Keratinocyte (primary cell): Measurements from ENCODE around the gene CACNA2D1. TPM values are rescaled to one million over a fixed set of nuclear protein-coding genes. Genes with fewer than 3 reads are reported as not detected.

Experiments
- DNase-seq: peaks from one replicate; pipeline ENCODE4 v3.0.0-alpha.2; 2011; ENCODE audit warnings: low read depth, missing footprints, low spot score
- FAIRE-seq: peaks from 2 replicates; lab custom pipeline; 2011; peaks lifted over from hg19 to GRCh38; lab: Jason Lieb, UNC
- H2AFZ ChIP-seq: 2 replicates; pipeline ENCODE4 v1.6.0; 2012; ENCODE audit warnings: low read length, control low read depth, inconsistent platforms; ENCODE audit not compliant: control insufficient read depth
- H3K27ac ChIP-seq: 2 replicates; pipeline ENCODE4 v1.5.1; 2011; ENCODE audit warnings: low read length; ENCODE audit not compliant: control insufficient read depth, insufficient read depth
- H3K27me3 ChIP-seq: 3 replicates; pipeline ENCODE4 v1.6.0; 2011; ENCODE audit warnings: low read length; ENCODE audit not compliant: control insufficient read depth, insufficient read depth; ENCODE audit errors: extremely low read depth
- H3K36me3 ChIP-seq, 2 experiments: 2 replicates in 1 of 2; 3 replicates in 1 of 2; pipeline ENCODE4 v1.5.1; 2011; ENCODE audit warnings: low read length in 2 of 2, mild to moderate bottlenecking in 1 of 2; ENCODE audit not compliant: control insufficient read depth in 2 of 2, insufficient read depth in 2 of 2; ENCODE audit errors: extremely low read depth in 1 of 2
- H3K4me1 ChIP-seq: 3 replicates; pipeline ENCODE4 v1.5.1; 2011; ENCODE audit warnings: low read length; ENCODE audit not compliant: control insufficient read depth, insufficient read depth; ENCODE audit errors: extremely low read depth
- H3K4me2 ChIP-seq: 3 replicates; pipeline ENCODE4 v1.6.0; 2011; ENCODE audit warnings: low read depth, low read length; ENCODE audit not compliant: control insufficient read depth, insufficient read depth; ENCODE audit errors: extremely low read depth
- H3K4me3 ChIP-seq, 3 experiments: fragments of 200-600 bp in 1 of 3; sonication (generic) in 1 of 3; 2 replicates in 2 of 3; 3 replicates in 1 of 3; pipeline ENCODE4 v1.5.1; 2011 to 2016; ENCODE audit warnings: low read length in 3 of 3, mild to moderate bottlenecking in 3 of 3, control low read depth in 2 of 3, inconsistent platforms in 1 of 3, low read depth in 1 of 3, mixed read lengths in 1 of 3, mixed run types in 1 of 3, moderate library complexity in 1 of 3; ENCODE audit not compliant: control insufficient read depth in 2 of 3, insufficient read depth in 2 of 3; ENCODE audit errors: extremely low read depth in 1 of 3
- H3K79me2 ChIP-seq: 2 replicates; pipeline ENCODE4 v1.6.0; 2012; ENCODE audit warnings: low read length; ENCODE audit not compliant: control insufficient read depth, insufficient read depth
- H3K9ac ChIP-seq: 3 replicates; pipeline ENCODE4 v1.6.0; 2011; ENCODE audit warnings: low read length; ENCODE audit not compliant: control insufficient read depth, insufficient read depth; ENCODE audit errors: extremely low read depth
- H3K9me1 ChIP-seq: 3 replicates; pipeline ENCODE4 v1.6.0; 2011; ENCODE audit warnings: low read length; ENCODE audit not compliant: control insufficient read depth, insufficient read depth; ENCODE audit errors: extremely low read depth
- H3K9me3 ChIP-seq: 2 replicates; pipeline ENCODE4 v1.5.1; 2012; ENCODE audit warnings: low read depth, low read length; ENCODE audit not compliant: control insufficient read depth
- H4K20me1 ChIP-seq: 3 replicates; pipeline ENCODE4 v1.6.0; 2011; ENCODE audit warnings: low read length; ENCODE audit not compliant: control insufficient read depth, insufficient read depth; ENCODE audit errors: extremely low read depth
- EZH2 ChIP-seq: IDR thresholded peaks from one replicate; pipeline ENCODE4 v1.6.1; 2012; ENCODE audit warnings: inconsistent platforms, mild to moderate bottlenecking, low read length, moderate library complexity
- dilution Hi-C: fragments of 300-500 bp; cut with MboI; formaldehyde crosslinking; loops from one replicate; pipeline ENCODE4 v1.7.0; 2020; ENCODE audit warnings: low sequenced_read_pairs; ENCODE audit not compliant: extremely low pct_ligation_motif_present
- polyA plus RNA-seq, 5 experiments: library from polyadenylated mRNA; depleted of rRNA in 3 of 5; stranded (reverse) in 3 of 5; stranded (forward) in 1 of 5; unstranded in 1 of 5; fragments of >200 nt; gene quantifications; 1 replicate in 1 of 5; 2 replicates in 3 of 5; 3 replicates in 1 of 5; pipeline versions ENCODE4 v1.2.1 to v1.2.3, GENCODE V29; 2011 to 2012; ENCODE audit warnings: missing spikeins in 2 of 5, low read depth in 1 of 5, low replicate concordance in 1 of 5
- TF ChIP-seq, protein P1 (sequence below), 3 experiments: IDR thresholded peaks in 1 of 3; conservative IDR thresholded peaks in 1 of 3; optimal IDR thresholded peaks in 1 of 3; 2 replicates in 2 of 3; 3 replicates in 1 of 3; pipeline versions ENCODE3 to v1.5.1; 2011; ENCODE audit warnings: low read length in 3 of 3, mild to moderate bottlenecking in 3 of 3, moderate library complexity in 2 of 3, control low read depth in 1 of 3, inconsistent platforms in 1 of 3; ENCODE audit not compliant: insufficient read depth in 2 of 3; ENCODE audit errors: extremely low read depth in 1 of 3

Gene CACNA2D1
- polyA plus RNA-seq, 1 donor (not counting 4 experiments of a cell fraction or from before 2014, with no cell fraction given), result 1.8 TPM

GRCh38 chr7:82294382-82294784, 149.2 kb downstream of the CACNA2D1 start:
- DNase-seq, result no peak
- Histone ChIP-seq H4K20me1 (no peaks in the 10 kb centered on the region), H3K9ac (no peak overlapping the region), H3K79me2 (no peaks in the 10 kb centered on the region), H3K27me3 (no peaks in the 10 kb centered on the region), H3K9me1 (no peaks in the 10 kb centered on the region), H3K36me3 (no peaks in the 10 kb centered on the region), H2AFZ (no peak overlapping the region), H3K9me3 (no peaks in the 10 kb centered on the region), H3K27ac (no peak overlapping the region), H3K4me3 (no peak overlapping the region), H3K4me2 (no peak overlapping the region), H3K4me1 (peaks cover 6% of the 10 kb centered on the region)
- no peak for TF ChIP-seq EZH2
- TF ChIP-seq, protein P1, sequence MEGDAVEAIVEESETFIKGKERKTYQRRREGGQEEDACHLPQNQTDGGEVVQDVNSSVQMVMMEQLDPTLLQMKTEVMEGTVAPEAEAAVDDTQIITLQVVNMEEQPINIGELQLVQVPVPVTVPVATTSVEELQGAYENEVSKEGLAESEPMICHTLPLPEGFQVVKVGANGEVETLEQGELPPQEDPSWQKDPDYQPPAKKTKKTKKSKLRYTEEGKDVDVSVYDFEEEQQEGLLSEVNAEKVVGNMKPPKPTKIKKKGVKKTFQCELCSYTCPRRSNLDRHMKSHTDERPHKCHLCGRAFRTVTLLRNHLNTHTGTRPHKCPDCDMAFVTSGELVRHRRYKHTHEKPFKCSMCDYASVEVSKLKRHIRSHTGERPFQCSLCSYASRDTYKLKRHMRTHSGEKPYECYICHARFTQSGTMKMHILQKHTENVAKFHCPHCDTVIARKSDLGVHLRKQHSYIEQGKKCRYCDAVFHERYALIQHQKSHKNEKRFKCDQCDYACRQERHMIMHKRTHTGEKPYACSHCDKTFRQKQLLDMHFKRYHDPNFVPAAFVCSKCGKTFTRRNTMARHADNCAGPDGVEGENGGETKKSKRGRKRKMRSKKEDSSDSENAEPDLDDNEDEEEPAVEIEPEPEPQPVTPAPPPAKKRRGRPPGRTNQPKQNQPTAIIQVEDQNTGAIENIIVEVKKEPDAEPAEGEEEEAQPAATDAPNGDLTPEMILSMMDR (optimal IDR thresholded peaks at IDR 0.05 in 1 of 3, IDR thresholded peaks at IDR 0.05 in 1 of 3, conservative IDR thresholded peaks at IDR 0.05 in 1 of 3; ENCODE audit: extremely low read depth in 1 of 3, insufficient read depth in 2 of 3, low read length in 3 of 3), result no peak
- FAIRE-seq, result no peak
- dilution Hi-C loops, result no loop called here

GRCh38 chr7:82293467-82293866, 150.1 kb downstream of the CACNA2D1 start:
- Histone ChIP-seq H3K4me1 (peaks cover 6% of the 10 kb centered on the region), H3K9me3 (no peaks in the 10 kb centered on the region), H3K36me3 (no peaks in the 10 kb centered on the region), H3K79me2 (no peaks in the 10 kb centered on the region), H3K9me1 (no peaks in the 10 kb centered on the region), H3K27me3 (no peaks in the 10 kb centered on the region), H3K27ac (no peak overlapping the region), H4K20me1 (no peaks in the 10 kb centered on the region), H3K4me2 (no peak overlapping the region), H3K9ac (no peak overlapping the region), H3K4me3 (no peak overlapping the region), H2AFZ (no peak overlapping the region)
- DNase-seq (no peak), FAIRE-seq (no peak)
- no peak for TF ChIP-seq EZH2
- TF ChIP-seq, protein P1 (optimal IDR thresholded peaks at IDR 0.05 in 1 of 3, IDR thresholded peaks at IDR 0.05 in 1 of 3, conservative IDR thresholded peaks at IDR 0.05 in 1 of 3; ENCODE audit: extremely low read depth in 1 of 3, insufficient read depth in 2 of 3, low read length in 3 of 3), result no peak
- dilution Hi-C loops, result no loop called here
